ENCODE data around the gene ABCA6. TPM values are rescaled to one million over a fixed set of nuclear protein-coding genes. Genes with fewer than 3 reads are reported as not detected.

The ABCA6 gene, protein sequence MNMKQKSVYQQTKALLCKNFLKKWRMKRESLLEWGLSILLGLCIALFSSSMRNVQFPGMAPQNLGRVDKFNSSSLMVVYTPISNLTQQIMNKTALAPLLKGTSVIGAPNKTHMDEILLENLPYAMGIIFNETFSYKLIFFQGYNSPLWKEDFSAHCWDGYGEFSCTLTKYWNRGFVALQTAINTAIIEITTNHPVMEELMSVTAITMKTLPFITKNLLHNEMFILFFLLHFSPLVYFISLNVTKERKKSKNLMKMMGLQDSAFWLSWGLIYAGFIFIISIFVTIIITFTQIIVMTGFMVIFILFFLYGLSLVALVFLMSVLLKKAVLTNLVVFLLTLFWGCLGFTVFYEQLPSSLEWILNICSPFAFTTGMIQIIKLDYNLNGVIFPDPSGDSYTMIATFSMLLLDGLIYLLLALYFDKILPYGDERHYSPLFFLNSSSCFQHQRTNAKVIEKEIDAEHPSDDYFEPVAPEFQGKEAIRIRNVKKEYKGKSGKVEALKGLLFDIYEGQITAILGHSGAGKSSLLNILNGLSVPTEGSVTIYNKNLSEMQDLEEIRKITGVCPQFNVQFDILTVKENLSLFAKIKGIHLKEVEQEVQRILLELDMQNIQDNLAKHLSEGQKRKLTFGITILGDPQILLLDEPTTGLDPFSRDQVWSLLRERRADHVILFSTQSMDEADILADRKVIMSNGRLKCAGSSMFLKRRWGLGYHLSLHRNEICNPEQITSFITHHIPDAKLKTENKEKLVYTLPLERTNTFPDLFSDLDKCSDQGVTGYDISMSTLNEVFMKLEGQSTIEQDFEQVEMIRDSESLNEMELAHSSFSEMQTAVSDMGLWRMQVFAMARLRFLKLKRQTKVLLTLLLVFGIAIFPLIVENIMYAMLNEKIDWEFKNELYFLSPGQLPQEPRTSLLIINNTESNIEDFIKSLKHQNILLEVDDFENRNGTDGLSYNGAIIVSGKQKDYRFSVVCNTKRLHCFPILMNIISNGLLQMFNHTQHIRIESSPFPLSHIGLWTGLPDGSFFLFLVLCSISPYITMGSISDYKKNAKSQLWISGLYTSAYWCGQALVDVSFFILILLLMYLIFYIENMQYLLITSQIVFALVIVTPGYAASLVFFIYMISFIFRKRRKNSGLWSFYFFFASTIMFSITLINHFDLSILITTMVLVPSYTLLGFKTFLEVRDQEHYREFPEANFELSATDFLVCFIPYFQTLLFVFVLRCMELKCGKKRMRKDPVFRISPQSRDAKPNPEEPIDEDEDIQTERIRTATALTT (N-terminal part only)
- 0.79 and 1.6 TPM in 2 replicates for total RNA-seq (2014; rRNA removed; shearing (Covaris generic))

DNA sequence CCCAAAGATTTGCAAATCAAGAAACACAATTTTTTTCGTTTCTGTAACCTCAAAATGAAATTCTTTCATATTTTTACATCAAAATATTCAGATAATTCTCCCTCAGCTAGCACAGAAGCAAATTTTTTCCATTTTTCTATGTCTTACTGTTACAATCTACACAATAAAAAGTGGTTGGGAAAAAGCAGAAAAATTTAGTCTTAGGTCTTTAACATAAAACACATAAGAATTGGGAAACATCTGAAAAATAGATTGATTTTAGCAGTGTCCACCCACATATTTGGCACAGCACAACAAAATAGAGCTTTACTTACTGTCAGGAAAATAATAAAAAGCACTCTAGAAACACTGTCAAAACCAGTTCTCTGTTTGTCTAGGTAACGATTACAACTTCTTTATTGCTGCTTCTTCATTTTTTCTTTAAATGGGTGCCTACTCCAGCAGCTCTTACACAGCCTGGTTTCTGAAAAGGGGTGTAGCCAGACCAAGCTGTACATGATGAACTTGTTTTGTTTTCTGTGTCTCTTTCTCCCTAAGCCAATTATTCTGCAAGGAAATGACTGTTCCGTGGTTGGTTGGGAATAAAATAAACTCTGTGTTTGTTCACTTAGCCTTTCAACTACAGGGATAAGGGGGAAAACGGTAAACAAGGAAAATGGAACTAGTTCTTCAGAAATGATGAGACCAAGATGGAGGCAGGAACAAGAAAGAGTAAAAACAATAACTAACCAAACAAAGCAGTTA, at the start of gene ABCA6:
Gene ABCA6 (minus strand): TSS at position 465 of the 744 bp plus-strand sequence. CDS start 1,192 bp downstream, outside the sequence.

GRCh38 chr17:69060822-69061221, 80.9 kb downstream of the ABCA6 start, which contains the start of gene ABCA9:
Gene ABCA9, minus strand, starts transcription at chr17:69060927. Its CDS starts 9,801 bp downstream, at chr17:69051126.

Small RNAs within 50 kb of the gene (small RNA-seq; reads per million reads assigned to genes)
- not detected for gene MIR4524B

Other genes with a start within 250 kb of the ABCA6 start
- 0.88 and 5.8 TPM in 2 replicates for gene ABCA8, start 186.5 kb downstream of the ABCA6 start, total RNA-seq (2014; rRNA removed; shearing (Covaris generic))
- 0.03 and 0.23 TPM in 2 replicates for gene ABCA9, start 81.0 kb downstream of the ABCA6 start, total RNA-seq (2014; rRNA removed; shearing (Covaris generic))
- gene ABCA10, start 86.9 kb upstream of the ABCA6 start, total RNA-seq (2014; rRNA removed; shearing (Covaris generic)), result 12.7 and 15.4 TPM in 2 replicates
- gene ABCA5, start 185.2 kb upstream of the ABCA6 start, total RNA-seq (2014; rRNA removed; shearing (Covaris generic)), result 4.1 and 4.7 TPM in 2 replicates